Measurements from ENCODE around the gene BAHCC1.

BAHCC1 gene

GRCh38 chr17:81397314-81398175 lies 2.3 kb downstream of the BAHCC1 start:
- Histone ChIP-seq H3K27ac (peak overlapping the region; percentile 97 to 99), H3K4me3 (peak overlapping the region; percentile 97)
- no peak for DNase-seq (ENCODE audit: low spot score)
- TF ChIP-seq CTCF (IDR thresholded peaks at IDR 0.05): no peak

- DNase-seq (ENCODE audit: low spot score): no peak
- no peak for TF ChIP-seq CTCF (IDR thresholded peaks at IDR 0.05)
- Histone ChIP-seq H3K4me3 (peak overlapping the region; percentile 97), H3K27ac (peak overlapping the region; percentile 97 to 99)
Observed at GRCh38 chr17:81398176-81398831, 3.0 kb downstream of the BAHCC1 start.

GRCh38 chr17:81398832-81399411 lies 3.7 kb downstream of the BAHCC1 start:
- no peak for TF ChIP-seq CTCF (IDR thresholded peaks at IDR 0.05)
- Histone ChIP-seq H3K4me3 (peak overlapping the region; percentile 97), H3K27ac (peak overlapping the region; percentile 97 to 99)
- DNase-seq (ENCODE audit: low spot score): no peak

GRCh38 chr17:81399481-81400153 lies 4.4 kb downstream of the BAHCC1 start:
- peak overlapping the region; percentile 97 for H3K4me3 ChIP-seq
- no peak for DNase-seq (ENCODE audit: low spot score)
- H3K27ac ChIP-seq: peak overlapping the region; percentile 97 to 99
- no peak for TF ChIP-seq CTCF (IDR thresholded peaks at IDR 0.05)

- Histone ChIP-seq H3K4me3 (peak overlapping the region; percentile 97), H3K27ac (peak overlapping the region; percentile 97 to 99)
- TF ChIP-seq CTCF (IDR thresholded peaks at IDR 0.05): no peak
- DNase-seq (ENCODE audit: low spot score): no peak
Observed at GRCh38 chr17:81400154-81400977, 5.1 kb downstream of the BAHCC1 start.

- TF ChIP-seq CTCF (IDR thresholded peaks at IDR 0.05): no peak
- no peak for DNase-seq (ENCODE audit: low spot score)
- H3K4me3 ChIP-seq: peak overlapping the region; percentile 97
- peak overlapping the region; percentile 97 to 99 for H3K27ac ChIP-seq
Observed at GRCh38 chr17:81400996-81401722, 5.9 kb downstream of the BAHCC1 start.
